ENCODE measurements around the gene NOL11.

Gene NOL11

DNA sequence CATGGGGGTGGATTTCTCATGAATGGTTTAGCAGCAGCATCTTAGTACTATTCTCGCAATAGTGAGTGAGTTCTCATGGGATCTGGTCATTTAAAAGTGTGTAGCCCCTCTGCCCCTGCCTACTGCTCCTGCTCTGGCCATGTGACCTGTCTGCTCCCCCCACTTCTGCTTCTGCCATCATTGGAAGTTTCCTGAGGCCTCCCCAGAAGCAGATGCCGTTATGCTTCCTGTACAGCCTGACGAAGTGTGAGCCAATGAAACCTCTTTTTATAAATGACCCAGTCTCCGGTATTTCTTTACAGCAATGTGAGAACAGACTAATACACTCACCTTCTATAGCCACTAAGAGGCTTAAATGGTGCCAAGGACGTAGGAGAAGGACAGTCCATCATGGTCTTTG is 51.5 kb downstream of the NOL11 start:
- Histone ChIP-seq H3K4me1 (peaks cover 11% of the 10 kb centered on the region), H3K4me2 (peak overlapping the region; percentile 20; the same call in 1 of the 2 replicates), H3K27ac (no peak overlapping the region), H3K4me3 (no peak overlapping the region), H3K36me3 (peaks cover 9% of the 10 kb centered on the region; the same call in 1 of the 2 replicates), H3K9ac (no peak overlapping the region), H4K20me1 (no peaks in the 10 kb centered on the region), H3K27me3 (no peaks in the 10 kb centered on the region), H3K9me3 (no peaks in the 10 kb centered on the region)
- no peak for TF ChIP-seq Cebpa-rat (IDR thresholded peaks at IDR 0.05)

DNA sequence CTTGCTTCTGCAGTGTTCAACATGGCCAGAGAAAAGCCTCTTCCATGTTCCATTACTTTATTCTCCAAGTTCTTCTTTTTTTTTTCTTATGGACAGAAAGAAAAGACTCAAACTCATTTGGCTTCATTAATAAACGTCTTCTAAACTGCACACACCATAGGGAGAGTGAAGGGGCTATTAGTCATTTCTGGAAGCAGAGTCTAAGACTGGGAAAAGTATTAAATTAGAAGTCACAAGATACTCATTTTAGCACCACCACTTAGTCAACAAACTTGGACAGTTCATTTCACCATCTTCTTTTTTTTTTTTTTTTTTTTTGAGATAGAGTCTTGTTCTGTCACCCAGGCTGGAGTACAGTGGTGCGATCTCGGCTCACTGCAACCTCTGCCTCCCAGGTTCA is 52.8 kb downstream of the NOL11 start:
- H3K36me3 ChIP-seq = peaks cover 3% of the 10 kb centered on the region; the same call in 1 of the 2 replicates

DNA sequence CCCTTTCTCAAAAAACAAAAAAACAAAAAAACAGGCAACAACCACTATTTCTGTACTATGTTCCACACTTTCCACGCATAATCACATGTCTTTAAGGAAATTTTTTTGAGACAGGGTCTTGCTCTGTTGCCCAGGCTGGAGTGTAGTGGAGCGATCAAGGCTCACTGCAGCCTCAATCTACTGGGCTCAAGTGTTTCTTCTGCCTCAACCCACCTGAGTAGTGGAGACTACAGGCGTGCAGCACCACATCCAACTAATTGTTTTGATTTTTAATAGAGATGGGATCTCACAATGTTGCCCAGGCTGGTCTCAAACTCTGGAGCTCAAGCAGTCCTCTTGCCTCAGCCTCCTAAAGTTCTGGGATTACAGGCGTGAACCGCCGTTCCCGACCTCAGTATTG is 54.9 kb downstream of the NOL11 start:
- Histone ChIP-seq H3K4me3 (no peak overlapping the region), H3K36me3 (no peaks in the 10 kb centered on the region), H3K9ac (no peak overlapping the region), H3K27ac (no peak overlapping the region), H3K4me1 (peaks cover 11% of the 10 kb centered on the region), H3K4me2 (no peak overlapping the region), H4K20me1 (no peaks in the 10 kb centered on the region), H3K27me3 (no peaks in the 10 kb centered on the region), H3K9me3 (no peaks in the 10 kb centered on the region)
- TF ChIP-seq Cebpa-rat (IDR thresholded peaks at IDR 0.05) = no peak

More for the DNA sequence above, 52.8 kb downstream of the NOL11 start:
- Histone ChIP-seq H3K9ac (no peak overlapping the region), H3K4me3 (no peak overlapping the region), H3K4me1 (peaks cover 11% of the 10 kb centered on the region), H4K20me1 (no peaks in the 10 kb centered on the region), H3K27me3 (no peaks in the 10 kb centered on the region), H3K27ac (no peak overlapping the region), H3K9me3 (no peaks in the 10 kb centered on the region), H3K4me2 (no peak overlapping the region)
- no peak for TF ChIP-seq Cebpa-rat (IDR thresholded peaks at IDR 0.05)

DNA sequence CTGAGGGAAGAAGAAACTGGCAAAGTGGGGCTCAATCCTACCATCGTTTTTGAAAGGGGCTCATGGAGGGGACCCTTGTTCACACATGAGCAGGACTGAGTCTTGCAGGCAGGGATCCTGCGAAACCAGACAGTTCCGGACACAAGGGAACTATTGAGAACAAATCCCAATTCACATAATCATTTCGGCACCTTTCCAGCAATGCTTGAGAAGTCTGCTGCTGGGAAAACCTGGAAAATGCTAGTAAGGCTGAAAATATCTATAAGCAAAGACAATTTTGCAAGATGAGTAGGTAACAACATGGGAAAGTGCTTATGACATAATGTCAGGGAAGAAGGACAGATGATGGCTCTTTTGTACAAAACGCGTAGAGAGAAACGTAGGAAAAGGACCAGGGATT is 55.5 kb downstream of the NOL11 start:
- Histone ChIP-seq H3K4me2 (no peak overlapping the region), H3K27me3 (no peaks in the 10 kb centered on the region), H3K9ac (no peak overlapping the region), H3K4me1 (peaks cover 11% of the 10 kb centered on the region), H4K20me1 (no peaks in the 10 kb centered on the region), H3K36me3 (no peaks in the 10 kb centered on the region), H3K4me3 (no peak overlapping the region), H3K27ac (no peak overlapping the region), H3K9me3 (no peaks in the 10 kb centered on the region)
- no peak for TF ChIP-seq Cebpa-rat (IDR thresholded peaks at IDR 0.05)

DNA sequence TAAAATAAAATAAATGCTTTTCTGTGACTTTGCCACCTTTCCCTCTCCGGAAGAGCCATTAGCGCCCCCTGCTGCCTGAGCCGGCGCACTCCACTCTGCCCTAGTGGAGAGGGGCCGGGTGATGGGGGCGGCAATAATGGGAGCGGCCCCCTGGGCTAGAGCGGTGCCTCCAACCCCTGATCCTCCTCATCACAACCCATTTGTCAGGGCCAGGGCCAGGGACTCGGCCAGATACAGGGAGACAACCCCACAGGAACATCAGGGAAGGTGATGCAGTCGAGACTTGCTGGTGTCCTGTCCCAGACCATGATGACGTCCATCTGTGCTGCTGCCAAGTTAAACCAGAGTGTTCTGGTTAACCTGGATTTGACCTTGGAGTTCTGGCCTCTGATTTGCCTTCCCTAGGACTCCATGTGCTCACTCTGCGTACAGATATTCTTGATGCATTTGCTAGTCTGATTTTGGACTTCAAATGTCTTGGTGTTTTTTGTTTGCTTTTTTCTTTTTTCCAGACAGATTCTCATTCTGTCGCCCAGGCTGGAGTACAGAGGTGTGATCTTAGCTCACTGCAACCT is 61.4 kb downstream of the NOL11 start:
- TF ChIP-seq Cebpa-rat (IDR thresholded peaks at IDR 0.05) = no peak
- Histone ChIP-seq H3K9ac (no peak overlapping the region), H3K4me1 (no peaks in the 10 kb centered on the region), H3K9me3 (no peaks in the 10 kb centered on the region), H4K20me1 (no peaks in the 10 kb centered on the region), H3K4me2 (no peak overlapping the region), H3K27ac (no peak overlapping the region), H3K36me3 (no peaks in the 10 kb centered on the region), H3K27me3 (no peaks in the 10 kb centered on the region), H3K4me3 (no peak overlapping the region)

DNA sequence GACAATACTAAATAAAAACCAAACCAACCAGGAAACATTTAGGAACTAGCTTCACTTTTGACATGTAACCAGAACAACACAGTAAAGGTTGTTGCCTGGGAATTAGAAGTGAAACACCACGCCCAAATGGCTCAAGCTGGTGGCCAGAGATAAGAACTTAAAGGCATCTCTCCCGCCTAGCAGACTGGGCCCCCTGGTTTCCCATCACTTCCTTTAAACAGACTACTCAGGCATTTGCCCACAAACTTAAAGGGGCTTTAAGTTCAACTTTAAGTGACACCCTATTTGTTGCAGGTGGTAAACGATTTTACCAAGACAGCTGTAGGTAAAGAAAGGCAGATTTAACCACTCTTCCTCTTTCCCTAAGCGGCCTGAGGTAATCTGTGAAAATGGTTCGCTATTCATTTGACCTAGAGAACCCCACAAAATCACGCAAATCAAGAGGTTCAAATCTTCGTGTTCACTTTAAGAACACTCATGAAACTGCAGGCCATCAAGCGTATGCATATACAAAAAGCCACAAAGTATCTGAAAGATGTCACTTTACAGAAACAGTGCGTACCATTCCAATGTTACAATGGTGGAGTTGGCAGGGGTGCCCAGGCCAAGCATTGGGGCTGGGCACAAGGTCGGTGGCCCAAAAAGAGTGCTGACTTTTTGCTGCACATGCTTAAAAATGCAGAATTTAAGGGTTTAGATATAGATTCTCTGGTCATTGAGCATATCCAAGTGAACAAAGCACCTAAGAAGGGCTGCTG is 66.8 kb downstream of the NOL11 start:
- H3K4me3 ChIP-seq = no peak overlapping the region
- TF ChIP-seq Cebpa-rat (IDR thresholded peaks at IDR 0.05) = no peak

GRCh38 chr17:67785122-67785477 is 67.4 kb downstream of the NOL11 start:
- Histone ChIP-seq H3K4me1 (0 out of 2 replicates have a peak, but pooled peaks cover 3% of the 10 kb centered on the region), H3K4me3 (no peak overlapping the region), H3K27me3 (no peaks in the 10 kb centered on the region)

More for the DNA sequence above, 66.8 kb downstream of the NOL11 start:
- no peak overlapping the region for H3K27ac ChIP-seq
- no peaks in the 10 kb centered on the region for H3K36me3 ChIP-seq
- H3K27me3 ChIP-seq = no peaks in the 10 kb centered on the region
- no peaks in the 10 kb centered on the region for H3K9me3 ChIP-seq
- H3K4me1 ChIP-seq = 0 out of 2 replicates have a peak, but pooled peaks cover 3% of the 10 kb centered on the region
- H4K20me1 ChIP-seq = no peaks in the 10 kb centered on the region
- H3K4me2 ChIP-seq = no peak overlapping the region
- H3K9ac ChIP-seq = no peak overlapping the region

DNA sequence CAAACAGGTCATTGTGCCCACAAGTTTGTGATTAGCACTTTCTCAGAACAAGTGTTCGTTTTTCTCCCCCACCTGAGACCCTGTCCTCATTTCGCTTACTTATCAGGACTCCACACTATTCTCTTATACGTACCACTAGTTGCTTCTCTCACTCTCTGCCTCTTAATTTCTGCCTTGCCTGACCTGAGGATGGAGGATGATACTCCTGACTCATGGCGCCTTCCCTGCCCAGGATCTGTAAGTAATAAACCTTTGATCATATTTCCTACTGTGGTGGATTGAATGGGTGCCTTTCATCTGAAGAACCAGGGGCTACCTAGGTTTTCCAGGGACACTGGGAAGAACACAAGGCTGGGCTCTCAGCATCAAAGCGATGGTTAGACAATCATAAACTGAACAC is 67.8 kb downstream of the NOL11 start:
- Histone ChIP-seq H3K9ac (no peak overlapping the region), H4K20me1 (no peaks in the 10 kb centered on the region), H3K27ac (no peak overlapping the region), H3K4me3 (no peak overlapping the region), H3K4me1 (0 out of 2 replicates have a peak, but pooled peaks cover 3% of the 10 kb centered on the region), H3K4me2 (no peak overlapping the region), H3K9me3 (no peaks in the 10 kb centered on the region), H3K27me3 (no peaks in the 10 kb centered on the region), H3K36me3 (no peaks in the 10 kb centered on the region)
- TF ChIP-seq Cebpa-rat (IDR thresholded peaks at IDR 0.05) = no peak

More at GRCh38 chr17:67785122-67785477, 67.4 kb downstream of the NOL11 start:
- TF ChIP-seq Cebpa-rat (IDR thresholded peaks at IDR 0.05) = no peak
- H3K27ac ChIP-seq = no peak overlapping the region
- H3K36me3 ChIP-seq = no peaks in the 10 kb centered on the region
- H3K9ac ChIP-seq = no peak overlapping the region
- H3K4me2 ChIP-seq = no peak overlapping the region
- H3K9me3 ChIP-seq = no peaks in the 10 kb centered on the region
- no peaks in the 10 kb centered on the region for H4K20me1 ChIP-seq
